ENCODE measurements around the gene RBM4.

GRCh38 chr11:66609721-66610617 is 28.5 kb upstream of the RBM4 start:
- TF ChIP-seq CTCF (IDR thresholded peaks at IDR 0.05) (no peak), POLR2AphosphoS5 (IDR thresholded peaks at IDR 0.05) (no peak), POLR2A (IDR thresholded peaks at IDR 0.05) (no peak)

All from prostate gland (tissue), 2 donors.